ENCODE data around the gene SLC36A3.
"Not testable (repeated sequence)": the region's sequence is repeated elsewhere in the genome, so short reads cannot be mapped to it uniquely, and the experiment has no call there.

The SLC36A3 gene

DNA sequence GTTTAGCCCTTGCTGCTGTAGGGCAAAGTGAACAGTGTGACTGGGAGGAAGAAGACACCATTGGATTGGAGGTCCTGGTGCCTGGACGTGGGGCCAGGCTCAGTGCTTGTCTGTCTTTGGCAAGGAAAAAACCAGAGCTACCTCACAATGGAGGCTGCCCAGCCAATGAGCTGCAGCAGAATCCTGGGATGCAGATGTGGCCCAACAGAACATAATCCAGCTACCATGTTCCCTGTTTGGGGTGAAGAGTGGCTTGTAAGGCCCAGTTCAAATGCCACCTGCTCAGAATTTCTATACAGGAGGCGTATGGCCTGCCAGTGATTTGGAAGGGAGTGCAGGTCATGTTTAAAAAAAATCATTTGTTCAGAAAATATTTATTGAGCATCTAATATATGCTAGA is at the start of gene SLC36A3:
Gene SLC36A3 (minus strand): TSS at position 101 of the 400 bp plus-strand sequence. CDS start 412 bp downstream, outside the sequence.
- no peak for DNase-seq (ENCODE audit: low read depth)

DNA sequence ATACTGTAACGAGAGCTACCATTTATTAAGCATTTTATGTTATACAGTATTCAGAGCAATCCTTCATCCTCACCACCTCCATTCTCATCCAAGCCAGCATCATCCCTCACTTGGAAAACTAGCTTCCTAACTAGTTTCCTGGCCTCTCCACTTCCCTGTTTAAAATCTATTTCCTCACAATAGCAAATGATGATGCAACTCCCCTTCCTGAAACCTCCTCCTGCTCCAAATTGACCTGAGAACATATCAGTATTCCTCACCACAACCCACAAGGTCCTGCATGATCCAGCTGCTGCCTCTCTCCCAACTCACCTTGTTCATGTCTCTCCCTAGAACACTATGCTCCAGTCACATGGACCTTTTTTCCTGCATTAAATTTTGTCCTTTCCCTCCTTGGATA is 48.1 kb upstream of the SLC36A3 start:
- DNase-seq (ENCODE audit: low read depth): no peak

DNA sequence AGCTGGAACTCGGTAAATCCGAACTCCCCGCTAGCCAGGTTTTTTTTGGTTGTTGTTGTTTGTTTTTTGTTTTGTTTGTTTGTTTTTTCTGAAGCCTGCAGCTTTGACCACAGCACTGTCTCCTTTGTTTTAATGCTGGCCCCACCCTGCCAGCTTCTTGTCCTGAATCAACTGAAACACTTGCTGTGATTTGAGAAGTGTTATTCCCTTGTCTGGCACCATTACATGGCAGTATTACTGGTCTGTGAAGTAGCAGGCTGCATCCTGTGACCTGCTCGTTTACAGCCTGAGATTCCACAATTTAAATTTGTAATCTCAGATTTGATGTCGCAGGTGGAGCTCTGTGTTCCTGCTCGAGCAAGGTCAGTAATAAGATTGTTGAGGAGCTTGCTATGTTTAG is 45.2 kb upstream of the SLC36A3 start:
- no peak for DNase-seq (ENCODE audit: low read depth)

DNA sequence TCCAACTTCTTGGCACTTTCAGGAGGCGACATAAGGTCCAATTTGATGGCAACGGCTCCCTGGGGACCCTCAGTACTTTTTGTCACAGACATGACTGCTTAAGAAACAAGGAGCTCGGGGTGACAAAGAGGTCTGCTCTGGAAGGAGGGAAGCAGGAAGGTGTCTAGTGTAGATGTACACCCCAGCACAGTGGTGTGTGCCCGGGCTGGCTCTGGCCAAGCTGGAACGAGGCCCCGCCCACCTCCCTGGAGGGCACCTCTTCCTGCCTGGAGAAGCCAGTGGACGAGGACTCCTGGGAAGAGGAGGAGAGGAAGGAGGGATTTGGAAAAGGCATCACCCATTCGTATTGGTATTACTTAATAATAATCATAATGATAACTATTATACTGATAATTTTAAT is 43.8 kb upstream of the SLC36A3 start, which contains the start of gene SLC36A2:
Gene SLC36A2 (minus strand): TSS at position 191 of the 400 bp plus-strand sequence. CDS start 99 bp downstream, at position 92.
- no peak for DNase-seq (ENCODE audit: low read depth)

DNA sequence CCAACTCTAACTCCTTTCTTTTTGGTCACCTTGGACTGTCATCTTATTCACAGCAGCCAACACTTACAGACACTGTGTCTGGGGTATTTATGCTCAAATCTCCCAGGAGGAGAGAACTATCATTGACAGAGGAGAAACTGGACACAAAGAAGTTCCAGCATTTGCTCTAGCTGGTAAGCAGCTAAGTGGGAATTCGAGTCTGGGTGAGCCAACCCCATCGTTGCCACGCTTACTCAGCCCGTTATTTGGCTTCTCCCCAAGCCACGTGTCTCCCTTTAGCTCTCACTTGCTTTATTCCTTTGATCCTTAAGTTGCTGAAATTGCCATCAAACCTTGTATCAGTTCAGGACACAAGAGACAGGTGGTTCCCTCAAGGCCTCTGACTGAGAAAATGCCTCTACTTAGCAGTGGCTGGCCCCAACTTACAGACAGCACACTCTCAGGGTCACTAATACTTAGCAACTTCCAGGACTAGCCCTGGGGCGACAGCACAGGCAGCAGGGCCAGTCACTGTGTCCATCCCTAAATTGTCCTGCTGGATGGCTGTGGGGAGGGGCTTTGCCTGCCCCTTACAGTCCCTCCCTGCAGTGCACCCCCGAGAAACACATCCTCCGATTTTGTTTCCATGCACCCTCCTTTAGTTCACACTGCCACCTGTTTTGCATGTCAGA is 42.4 kb upstream of the SLC36A3 start:
- peak; percentile 33 for DNase-seq (ENCODE audit: low read depth)

DNA sequence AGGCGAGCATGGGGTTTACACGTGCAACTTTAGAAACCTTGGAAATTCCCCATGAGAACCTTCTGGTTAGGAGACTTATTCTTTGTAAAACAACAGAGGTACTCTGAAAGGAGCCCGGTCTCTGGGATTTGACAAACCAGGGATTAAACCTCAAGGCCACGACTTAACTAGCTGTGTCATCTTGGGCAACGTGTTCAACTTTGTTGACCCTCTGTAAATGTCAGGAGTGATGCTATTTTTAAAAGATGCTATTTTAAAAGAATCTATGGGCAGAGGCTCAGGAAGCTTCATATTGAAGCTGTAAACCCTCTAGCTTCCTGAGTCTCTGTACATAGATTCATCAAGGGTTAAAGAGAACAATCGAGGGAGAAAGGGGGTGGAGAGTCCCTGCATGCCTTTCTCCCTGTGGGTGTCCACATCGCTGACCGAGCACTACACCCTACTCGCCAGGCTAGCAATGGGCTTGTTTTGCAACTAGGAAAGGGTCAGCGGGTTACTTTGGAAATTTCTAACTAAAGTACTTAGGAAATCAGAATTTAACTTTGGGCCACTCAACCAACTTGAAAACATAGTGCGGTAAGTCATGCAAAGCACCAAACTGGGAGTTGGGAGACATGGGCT is 41.7 kb upstream of the SLC36A3 start:
- no peak for DNase-seq (ENCODE audit: low read depth)

DNA sequence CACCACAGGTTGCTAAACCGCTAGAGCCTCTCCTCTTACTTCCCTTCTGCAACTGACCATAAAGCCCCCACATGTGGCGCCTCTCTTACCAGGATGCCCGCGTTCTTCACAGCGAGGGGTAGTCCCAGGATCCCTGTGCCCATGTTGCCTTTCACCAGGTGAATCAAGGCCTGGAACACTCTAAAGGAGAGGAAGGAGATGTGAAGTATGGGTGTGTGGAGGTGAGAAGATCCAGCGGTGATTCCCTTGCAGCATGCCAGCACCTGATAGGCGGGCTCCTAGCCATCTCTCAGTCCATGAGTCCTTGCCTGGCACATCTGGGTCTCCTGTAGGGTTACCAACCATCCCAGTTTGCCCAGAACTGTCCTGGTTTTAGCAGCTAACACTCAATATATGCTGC is 40.5 kb upstream of the SLC36A3 start:
- no peak for DNase-seq (ENCODE audit: low read depth)

DNA sequence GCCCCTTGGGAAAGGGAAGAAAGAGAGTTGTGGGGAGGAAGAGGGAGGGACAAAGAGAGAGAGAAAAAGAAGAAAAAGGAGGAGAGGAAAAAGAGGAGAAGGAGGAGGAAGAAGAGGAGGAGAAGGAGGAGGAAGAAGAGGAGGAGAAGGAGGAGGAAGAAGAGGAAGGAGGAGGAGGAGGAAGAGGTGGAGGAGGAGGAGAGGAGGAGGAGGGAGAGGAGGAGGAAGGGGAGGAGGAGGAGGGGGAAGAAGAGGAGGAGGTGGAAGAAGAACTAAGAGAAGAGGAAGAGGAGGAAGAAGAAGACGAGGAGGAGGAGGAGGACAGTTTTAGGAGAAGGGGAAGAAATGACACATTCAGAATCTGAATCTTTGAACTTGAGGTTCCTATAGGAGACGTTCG is 36.4 kb upstream of the SLC36A3 start:
- DNase-seq (ENCODE audit: low read depth): no peak

DNA sequence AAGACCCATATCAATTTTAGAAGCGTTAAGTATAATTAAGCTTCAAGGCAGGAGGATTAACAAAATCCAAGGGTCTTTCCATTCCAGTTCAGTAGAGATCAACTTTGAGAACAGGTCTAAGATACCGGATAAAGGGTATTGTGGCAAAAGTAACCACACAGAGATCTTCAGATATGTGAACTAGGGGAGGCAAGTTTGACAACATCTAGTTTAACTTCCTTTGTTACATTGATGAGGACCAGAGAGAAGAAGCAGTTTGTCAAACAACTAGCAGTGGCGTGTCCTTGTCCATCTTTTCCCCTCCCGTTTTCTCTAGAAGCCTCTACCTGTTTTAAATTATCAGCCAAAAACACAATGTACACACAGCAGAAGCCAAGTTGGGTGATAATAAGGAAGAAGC is 35.2 kb upstream of the SLC36A3 start:
- DNase-seq (ENCODE audit: low read depth): no peak

DNA sequence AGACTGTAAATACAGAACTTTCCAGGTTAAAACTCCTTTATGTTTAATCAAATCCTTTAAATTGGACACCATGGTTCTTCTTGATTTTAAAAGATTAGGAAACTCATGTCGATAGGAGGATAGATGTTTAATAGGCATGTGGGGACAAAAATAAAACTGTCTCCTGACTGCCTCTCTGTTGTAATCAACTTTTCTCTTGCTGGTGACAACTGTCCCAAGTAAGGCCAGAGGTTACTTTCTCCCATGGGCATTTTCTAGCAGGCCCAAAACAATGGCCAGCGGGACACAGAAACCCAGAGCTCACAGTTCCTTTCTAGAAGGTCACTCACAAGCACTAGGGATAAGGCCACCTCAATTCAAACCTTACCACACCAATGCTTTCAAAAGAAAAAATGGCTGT is 29.3 kb upstream of the SLC36A3 start:
- DNase-seq (ENCODE audit: low read depth): no peak

DNA sequence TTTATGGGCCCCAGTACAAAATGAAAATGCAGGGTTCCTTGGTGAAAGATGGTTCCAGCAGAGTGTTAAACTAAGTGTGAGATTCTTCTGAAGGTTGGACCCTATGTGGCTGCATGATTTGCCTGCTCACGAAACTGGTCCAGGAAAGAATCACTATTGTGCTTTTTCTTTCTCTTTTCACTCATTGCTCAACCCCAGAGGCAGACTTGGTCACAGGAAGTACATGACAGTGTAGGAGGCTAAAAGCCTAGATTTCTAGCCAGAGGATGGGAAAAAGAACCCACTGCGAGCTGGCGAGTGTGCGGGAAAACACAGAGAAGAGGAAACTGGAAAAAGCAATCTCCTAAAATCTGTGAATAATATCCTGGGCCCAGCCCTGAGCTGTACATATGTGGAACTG is 25.2 kb upstream of the SLC36A3 start:
- no peak for DNase-seq (ENCODE audit: low read depth)

DNA sequence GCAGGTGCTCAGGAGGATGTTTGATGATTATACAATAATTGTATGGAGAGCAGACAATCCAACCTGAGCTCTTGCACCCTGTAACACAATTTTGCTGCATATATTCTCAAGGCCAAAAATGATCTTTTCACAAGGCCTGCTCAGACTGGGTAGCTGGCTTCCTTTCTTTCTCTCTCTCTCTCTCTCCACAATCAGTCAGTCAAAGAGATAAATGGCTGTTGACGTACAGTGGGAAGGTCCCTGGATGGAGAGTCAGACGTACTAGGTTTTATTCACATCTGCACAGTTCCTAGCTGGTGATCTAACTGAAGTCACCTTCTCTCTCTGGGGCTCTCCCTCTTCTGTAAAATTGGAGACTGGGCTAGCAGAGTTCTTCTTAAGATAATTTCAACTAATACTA is 24.0 kb upstream of the SLC36A3 start:
- no peak for DNase-seq (ENCODE audit: low read depth)

DNA sequence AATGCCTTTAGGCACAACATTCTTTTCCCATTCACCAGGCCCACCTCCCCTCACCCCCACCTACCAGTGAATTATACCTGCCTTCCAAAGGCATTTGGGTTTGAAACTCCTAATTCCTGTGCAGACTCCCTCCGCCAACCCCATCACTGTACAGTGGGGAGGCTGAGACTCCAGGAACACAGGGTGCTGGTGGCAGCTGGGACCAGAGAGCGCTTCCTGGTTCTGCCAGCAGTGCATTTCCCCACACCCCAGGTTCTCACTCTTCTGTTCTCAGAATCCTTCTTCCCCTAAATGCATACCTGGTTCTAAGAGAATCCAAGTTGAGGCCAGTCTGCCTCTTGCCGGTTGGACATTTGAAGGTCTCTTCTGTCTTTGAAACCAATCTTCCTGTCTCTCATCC is 22.7 kb upstream of the SLC36A3 start:
- no peak for DNase-seq (ENCODE audit: low read depth)

DNA sequence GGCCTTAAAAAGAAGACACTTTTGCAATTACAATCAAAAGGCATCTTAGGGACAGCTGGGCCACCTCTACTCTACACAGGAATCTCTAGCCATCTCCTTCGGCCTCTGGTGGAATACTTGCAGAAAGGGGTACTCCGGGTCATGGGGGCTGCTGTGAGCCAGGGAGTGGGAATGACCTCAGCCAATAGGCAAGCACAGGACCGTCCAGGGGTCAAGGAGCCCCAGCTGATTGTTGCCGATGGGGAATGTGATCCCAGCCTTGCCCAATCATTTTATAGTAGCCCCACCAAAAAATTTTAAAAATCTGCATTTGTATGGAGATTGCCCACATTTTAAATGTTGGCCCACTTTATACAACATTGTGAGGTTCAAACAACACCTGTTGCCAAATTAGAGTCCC is 16.9 kb upstream of the SLC36A3 start:
- no peak for DNase-seq (ENCODE audit: low read depth)

DNA sequence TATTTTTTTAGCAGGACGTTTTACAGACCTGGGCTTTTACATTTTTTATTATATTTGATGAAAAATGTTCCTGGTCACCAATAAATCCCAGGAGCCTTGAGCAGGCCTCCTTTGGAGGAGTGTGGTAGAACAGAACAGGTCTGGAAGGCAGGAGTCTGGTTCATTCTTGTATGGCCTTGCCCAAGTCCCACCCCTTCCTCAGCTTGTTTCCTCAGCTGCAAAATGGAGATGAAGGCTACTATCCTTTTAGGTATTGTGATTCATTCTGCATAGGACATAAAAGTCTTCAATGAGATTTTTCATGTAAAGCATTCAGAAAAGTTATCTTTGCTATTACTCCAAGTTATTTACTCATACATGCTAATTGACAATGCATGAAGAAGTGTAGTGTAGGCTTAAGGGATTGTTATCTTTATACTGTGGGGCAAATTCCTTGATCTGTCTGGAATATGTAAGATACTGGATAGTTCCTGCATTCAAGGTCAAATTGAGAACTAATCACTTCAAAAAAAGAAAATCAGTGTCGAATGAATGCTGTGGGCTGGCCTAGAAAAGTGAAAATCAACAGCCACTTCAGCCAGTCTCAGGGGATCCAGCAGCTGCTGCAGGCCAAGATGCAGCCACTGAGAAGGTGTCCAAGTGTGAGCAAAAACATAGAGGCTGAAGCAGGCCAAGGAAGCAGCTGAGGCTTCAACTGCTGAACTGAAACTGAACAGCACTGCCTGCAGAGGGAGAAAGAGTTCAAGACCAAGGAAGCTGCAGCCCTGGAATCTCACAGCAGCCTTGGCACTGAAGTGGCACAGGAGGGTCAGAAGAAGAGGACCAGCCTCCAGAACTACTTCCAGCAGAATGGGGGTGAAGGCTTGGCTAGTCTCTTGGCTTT is 15.5 kb upstream of the SLC36A3 start:
- peak; percentile 24 for DNase-seq (ENCODE audit: low read depth)

DNA sequence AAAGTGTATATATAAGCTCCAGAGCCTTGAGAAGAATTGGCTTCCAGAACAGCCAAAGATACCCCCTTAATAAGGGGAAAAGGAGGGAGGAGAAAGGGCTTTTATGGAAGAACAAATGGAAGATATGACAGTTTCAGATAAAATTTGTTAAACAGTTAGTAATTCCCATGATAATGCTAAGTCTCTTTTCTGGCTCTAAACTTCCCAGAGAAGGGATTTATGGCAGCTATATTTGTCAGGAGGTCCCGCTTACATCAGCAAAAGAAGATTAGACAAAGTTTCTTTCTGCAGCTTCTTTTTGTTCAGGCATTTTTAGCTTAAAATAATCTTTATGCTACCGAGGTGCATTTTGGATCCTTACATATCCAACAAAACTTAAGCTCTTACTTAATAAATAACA is 14.3 kb upstream of the SLC36A3 start:
- no peak for DNase-seq (ENCODE audit: low read depth)

DNA sequence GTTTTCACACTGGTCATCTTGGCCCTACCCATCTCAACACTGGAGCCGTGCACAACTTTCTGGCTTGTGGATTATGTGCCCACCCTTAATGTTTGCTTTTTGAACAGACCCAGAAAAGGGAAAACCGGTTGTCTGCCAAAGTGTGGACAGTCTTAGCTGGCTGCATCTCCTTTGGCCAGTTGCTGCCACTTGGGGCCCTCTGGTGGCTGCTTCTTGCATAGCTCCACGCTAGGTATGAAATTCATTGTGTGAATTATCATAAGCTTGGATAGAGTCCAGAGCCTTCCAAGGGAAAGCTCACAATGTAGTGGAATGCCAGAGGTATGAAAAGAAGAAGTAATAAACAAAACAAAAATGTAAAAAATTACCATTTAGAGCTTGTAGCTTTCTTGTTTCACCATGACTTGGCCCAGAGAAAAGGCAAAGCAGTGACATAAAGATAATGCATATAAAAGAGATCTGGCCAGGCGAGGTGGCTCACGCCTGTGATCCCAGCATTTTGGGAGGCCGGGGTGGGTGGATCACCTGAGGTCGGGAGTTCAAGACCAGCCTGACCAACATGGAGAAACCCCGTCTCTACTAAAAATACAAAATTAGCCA is 12.5 kb upstream of the SLC36A3 start:
- DNase-seq (ENCODE audit: low read depth): peak; percentile 66

DNA sequence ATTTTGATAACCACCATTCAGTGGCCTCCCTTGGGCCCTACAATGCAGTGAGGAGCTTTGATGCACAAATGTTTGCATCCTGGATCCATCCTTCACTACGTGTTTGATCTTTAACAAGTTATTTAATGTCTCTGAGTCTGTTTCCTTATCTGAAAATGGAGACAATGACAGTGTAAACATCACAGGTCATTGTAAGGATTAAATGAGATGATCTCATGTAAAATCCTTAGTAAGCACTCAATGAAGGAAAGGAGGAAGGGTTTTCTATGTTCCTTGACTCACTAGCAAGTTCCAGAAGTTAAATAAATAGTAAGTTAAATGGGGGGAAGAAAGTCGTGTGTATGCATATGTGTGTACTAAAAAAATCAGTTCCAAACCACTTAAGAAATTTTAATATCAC is 9.8 kb upstream of the SLC36A3 start:
- no peak for DNase-seq (ENCODE audit: low read depth)

DNA sequence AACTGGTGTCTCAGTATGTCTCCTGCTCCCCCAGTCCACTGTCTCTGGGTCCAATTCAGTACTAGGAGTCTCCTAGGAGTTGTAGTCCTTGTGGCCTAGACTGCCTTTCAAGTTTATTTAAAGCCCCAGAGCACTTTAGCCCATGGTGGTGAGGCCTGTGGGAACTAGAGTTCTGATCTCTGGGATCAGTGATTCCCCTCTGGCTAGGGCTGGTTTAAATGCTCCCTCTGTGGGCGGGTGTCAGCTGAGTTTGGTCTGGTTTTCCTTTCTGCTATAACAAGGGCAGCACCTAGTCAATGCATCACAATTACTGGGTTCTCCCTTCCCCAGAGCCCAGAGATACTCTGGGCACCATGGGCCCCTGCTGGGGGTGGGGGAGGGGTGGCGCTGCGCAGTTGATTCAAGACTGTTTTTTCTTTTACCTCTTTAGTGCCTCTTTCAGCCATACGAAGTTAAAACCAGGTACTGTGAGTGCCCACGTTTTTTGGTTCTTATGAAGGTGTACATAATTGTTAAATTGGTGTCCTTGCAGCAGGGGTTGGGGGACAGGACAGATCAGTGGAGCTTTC is 9.3 kb upstream of the SLC36A3 start:
- DNase-seq (ENCODE audit: low read depth): no peak

DNA sequence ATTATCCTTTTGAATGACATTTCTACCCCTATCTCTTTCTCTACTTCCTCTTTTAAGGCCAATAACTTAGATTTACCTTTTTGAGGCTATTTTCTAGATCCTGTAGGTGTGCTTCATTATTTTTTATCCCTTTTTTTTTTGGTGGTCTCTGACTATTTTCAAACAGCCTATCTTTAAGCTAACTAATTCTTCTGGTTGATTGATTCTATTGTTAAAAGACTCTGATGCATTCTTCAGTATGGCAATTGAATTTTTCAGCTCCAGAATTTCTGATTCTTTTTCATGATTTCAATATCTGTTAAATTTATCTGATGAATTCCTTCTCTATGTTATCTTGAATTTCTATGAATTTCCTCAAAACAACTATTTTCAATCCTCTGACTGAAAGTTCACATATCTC is 7.4 kb upstream of the SLC36A3 start:
- DNase-seq (ENCODE audit: low read depth): no peak

DNA sequence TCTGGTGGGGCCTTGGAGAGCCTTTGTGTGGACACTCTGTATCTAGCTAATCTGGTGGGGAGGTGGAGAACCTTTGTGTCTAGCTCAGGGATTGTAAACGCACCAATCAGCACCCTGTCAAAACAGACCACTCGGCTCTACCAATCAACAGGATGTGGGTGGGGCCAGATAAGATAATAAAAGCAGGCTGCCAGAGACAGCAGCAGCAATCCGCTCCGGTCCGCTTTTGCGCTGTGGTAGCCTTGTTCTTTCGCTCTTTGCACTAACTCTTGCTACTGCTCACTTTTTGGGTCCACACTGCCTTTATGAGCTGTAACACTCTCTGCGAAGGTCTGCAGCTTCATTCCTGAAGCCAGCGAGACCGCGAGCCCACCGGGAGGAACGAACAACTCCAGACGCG is 6.3 kb upstream of the SLC36A3 start:
- not testable (repeated sequence) for DNase-seq (ENCODE audit: low read depth)

DNA sequence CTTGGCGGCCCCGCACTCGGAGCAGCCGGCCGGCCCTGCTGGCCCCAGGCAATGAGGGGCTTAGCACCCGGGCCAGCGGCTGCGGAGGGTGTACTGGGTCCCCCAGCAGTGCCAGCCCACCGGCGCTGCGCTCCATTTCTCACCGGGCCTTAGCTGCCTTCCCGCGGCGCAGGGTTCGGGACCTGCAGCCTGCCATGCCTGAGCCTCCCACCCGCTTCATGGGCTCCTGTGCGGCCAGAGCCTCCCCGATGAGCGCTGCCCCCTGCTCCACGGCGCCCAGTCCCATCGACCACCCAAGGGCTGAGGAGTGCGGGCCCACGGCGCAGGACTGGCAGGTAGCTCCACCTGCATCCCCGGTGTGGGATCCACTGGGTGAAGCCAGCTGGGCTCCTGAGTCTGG is 5.7 kb upstream of the SLC36A3 start:
- not testable (repeated sequence) for DNase-seq (ENCODE audit: low read depth)

All from EH (cell line).